Measurements from ENCODE around the gene LINS1. TPM values are rescaled to one million over a fixed set of nuclear protein-coding genes. Genes with fewer than 3 reads are reported as not detected.

Gene LINS1
- total RNA-seq, 2 experiments from 2014 or later, result 38.9 to 39.6 TPM

- POLR2A ChIA-PET, result no interaction called here
- CTCF ChIA-PET, result no interaction called here
- H3K4me3 Mint-ChIP-seq, result no peak overlapping the region
- no peak overlapping the region for H3K27ac ChIP-seq (ENCODE audit: low read depth in 1 of 2, low read length in 2 of 2)
- H3K36me3 ChIP-seq (ENCODE audit: insufficient read depth, low read length), result no peaks in the 10 kb centered on the region
- no peak overlapping the region for H3K4me3 ChIP-seq (ENCODE audit: low read length)
- no peak for TF ChIP-seq CTCF (IDR thresholded peaks at IDR 0.05)
- ATAC-seq (ENCODE audit: poor library complexity), result no peak
- peaks cover 0 to 5% of the 10 kb centered on the region in 2 experiments for H3K9me3 ChIP-seq (ENCODE audit: control insufficient read depth in 1 of 2, insufficient read depth in 1 of 2, low read length in 2 of 2)
- peaks cover 10% of the 10 kb centered on the region for H3K27me3 Mint-ChIP-seq
- H3K4me1 ChIP-seq (ENCODE audit: insufficient read depth, low read length), result no peaks in the 10 kb centered on the region
- peak in 2 of 14 experiments; percentile 46 to 61 for DNase-seq
- H3K36me3 Mint-ChIP-seq (ENCODE audit: low read depth), result peaks cover 28% of the 10 kb centered on the region
- H3K27ac Mint-ChIP-seq, result no peak overlapping the region
- peaks cover 5% of the 10 kb centered on the region for H3K9me3 Mint-ChIP-seq
- H3K27me3 ChIP-seq (ENCODE audit: control insufficient read depth in 1 of 2, insufficient read depth in 2 of 2, low read length in 2 of 2), result no peaks in the 10 kb centered on the region
- no peaks in the 10 kb centered on the region for H3K4me1 Mint-ChIP-seq (ENCODE audit: low read depth)
- intact Hi-C loops (cut with DNase I, micrococcal nuclease), result no loop called here
These were observed 64.7 kb downstream of the LINS1 start for GRCh38 chr15:100537331-100537730.

GRCh38 chr15:100536733-100537132 is 65.3 kb downstream of the LINS1 start:
- intact Hi-C loops (cut with DNase I, micrococcal nuclease), result no loop called here
- Histone ChIP-seq H3K4me3 (ENCODE audit: low read length) (no peak overlapping the region), H3K4me1 (ENCODE audit: insufficient read depth, low read length) (no peaks in the 10 kb centered on the region), H3K27me3 (ENCODE audit: control insufficient read depth in 1 of 2, insufficient read depth in 2 of 2, low read length in 2 of 2) (no peaks in the 10 kb centered on the region), H3K27ac (ENCODE audit: low read depth in 1 of 2, low read length in 2 of 2) (no peak overlapping the region), H3K9me3 (ENCODE audit: control insufficient read depth in 1 of 2, insufficient read depth in 1 of 2, low read length in 2 of 2) (peaks cover 0 to 5% of the 10 kb centered on the region in 2 experiments), H3K36me3 (ENCODE audit: insufficient read depth, low read length) (no peaks in the 10 kb centered on the region)
- no peak for TF ChIP-seq CTCF (IDR thresholded peaks at IDR 0.05)
- Mint-ChIP-seq H3K36me3 (ENCODE audit: low read depth) (peaks cover 28% of the 10 kb centered on the region), H3K9me3 (peaks cover 5% of the 10 kb centered on the region), H3K27me3 (peaks cover 10% of the 10 kb centered on the region), H3K27ac (no peak overlapping the region), H3K4me1 (ENCODE audit: low read depth) (no peaks in the 10 kb centered on the region), H3K4me3 (no peak overlapping the region)
- ChIA-PET CTCF (no interaction called here), POLR2A (no interaction called here)
- no peak for ATAC-seq (ENCODE audit: poor library complexity)
- DNase-seq, result no peak

- Mint-ChIP-seq H3K27me3 (peaks cover 6% of the 10 kb centered on the region), H3K4me3 (no peak overlapping the region), H3K36me3 (ENCODE audit: low read depth) (peaks cover 19% of the 10 kb centered on the region), H3K9me3 (peaks cover under 1% of the 10 kb centered on the region), H3K4me1 (ENCODE audit: low read depth) (peaks cover 11% of the 10 kb centered on the region), H3K27ac (no peak overlapping the region)
- CTCF ChIA-PET, result no interaction called here
- ATAC-seq (ENCODE audit: poor library complexity) (no peak), DNase-seq (no peak)
- Histone ChIP-seq H3K4me3 (ENCODE audit: low read length) (no peak overlapping the region), H3K9me3 (ENCODE audit: control insufficient read depth in 1 of 2, insufficient read depth in 1 of 2, low read length in 2 of 2) (peaks cover 0 to 5% of the 10 kb centered on the region in 2 experiments), H3K27me3 (ENCODE audit: control insufficient read depth in 1 of 2, insufficient read depth in 2 of 2, low read length in 2 of 2) (no peaks in the 10 kb centered on the region), H3K36me3 (ENCODE audit: insufficient read depth, low read length) (no peaks in the 10 kb centered on the region), H3K27ac (ENCODE audit: low read depth in 1 of 2, low read length in 2 of 2) (no peak overlapping the region), H3K4me1 (ENCODE audit: insufficient read depth, low read length) (no peaks in the 10 kb centered on the region)
- TF ChIP-seq CTCF (IDR thresholded peaks at IDR 0.05), result no peak
- intact Hi-C loops (cut with DNase I, micrococcal nuclease), result no loop called here
- POLR2A ChIA-PET, result no interaction called here
These were observed 68.1 kb downstream of the LINS1 start for GRCh38 chr15:100533886-100534285.
